B cell (primary cell): ENCODE results near the gene FAM163A. TPM values are rescaled to one million over a fixed set of nuclear protein-coding genes. Genes with fewer than 3 reads are reported as not detected.

ENCODE experiments used
- ATAC-seq: fragments of 200-7000 bp; cut with Tn5 transposase; one replicate; pipeline ENCODE4 v1.10.0; 2021; ENCODE audit warnings: low read depth, mild to moderate bottlenecking, moderate number of reproducible peaks, moderate library complexity
- CTCF ChIA-PET: fragments of 350-600 bp; sonication (Branson Sonifier 250); formaldehyde crosslinking; loops from one replicate; lab custom pipeline; 2021; ENCODE audit warnings: antibody characterized with exemption, inconsistent platforms; lab: Charles Lee
- POLR2A ChIA-PET: fragments of 350-600 bp; sonication (Branson Sonifier 250); formaldehyde crosslinking; loops from one replicate; lab custom pipeline; 2021; ENCODE audit warnings: antibody characterized with exemption; lab: Charles Lee
- DNase-seq: peaks from one replicate; pipeline ENCODE4 v3.0.0; 2013
- H2AFZ ChIP-seq: 2 replicates; pipeline ENCODE4 v1.6.1; 2012; ENCODE audit warnings: mild to moderate bottlenecking, low read depth, low read length; ENCODE audit not compliant: insufficient read depth, poor library complexity, severe bottlenecking
- H3K27ac ChIP-seq, 2 donors: 1 replicate in 1 of 2; 2 replicates in 1 of 2; pipeline ENCODE4 v1.5.1; 2012 to 2013; ENCODE audit warnings: low read length in 2 of 2, mild to moderate bottlenecking in 2 of 2, moderate library complexity in 1 of 2
- H3K27me3 ChIP-seq, 4 experiments: fragments of 200-600 bp in 1 of 4; sonication (generic) in 1 of 4; replicated peaks in 1 of 4; 1 replicate in 2 of 4; 2 replicates in 2 of 4; pipeline versions ENCODE4 v1.6.1 to v1.7.0; 2013 to 2016; ENCODE audit warnings: low read length in 3 of 4, mild to moderate bottlenecking in 2 of 4, mixed read lengths in 1 of 4, moderate library complexity in 1 of 4; ENCODE audit not compliant: insufficient read depth in 4 of 4, control insufficient read depth in 3 of 4; ENCODE audit errors: control extremely low read depth in 1 of 4
- H3K36me3 ChIP-seq, 2 experiments: replicated peaks in 1 of 2; 1 replicate in 1 of 2; 2 replicates in 1 of 2; pipeline versions ENCODE4 v1.6.1 to v1.7.1; 2013; ENCODE audit warnings: low read length in 1 of 2; ENCODE audit not compliant: insufficient read depth in 2 of 2, control insufficient read depth in 1 of 2; ENCODE audit errors: control extremely low read depth in 1 of 2, extremely low read depth in 1 of 2
- H3K4me1 ChIP-seq, 2 donors: fragments of 200-600 bp in 1 of 2; sonication (generic) in 1 of 2; 1 replicate in 1 of 2; 2 replicates in 1 of 2; pipeline versions ENCODE4 v1.5.1 to v1.6.1; 2013 to 2017; ENCODE audit warnings: low read length in 2 of 2; ENCODE audit not compliant: control insufficient read depth in 2 of 2, insufficient read depth in 2 of 2
- H3K4me2 ChIP-seq: replicated peaks from 2 replicates; pipeline ENCODE3; 2012; ENCODE audit warnings: mild to moderate bottlenecking, low read depth, low read length; ENCODE audit not compliant: poor library complexity, severe bottlenecking
- H3K4me3 ChIP-seq, 5 experiments: fragments of 200-600 bp in 1 of 5; sonication (generic) in 1 of 5; 1 replicate in 3 of 5; 2 replicates in 2 of 5; pipeline versions ENCODE4 v1.5.1 to v1.7.0; 2011 to 2016; ENCODE audit warnings: low read length in 4 of 5, mild to moderate bottlenecking in 4 of 5, low read depth in 2 of 5, control low read depth in 1 of 5, moderate library complexity in 1 of 5; ENCODE audit not compliant: insufficient read depth in 1 of 5; ENCODE audit errors: control extremely low read depth in 1 of 5, extremely low read depth in 1 of 5
- H3K79me2 ChIP-seq: fragments of 200-600 bp; sonication (generic); one replicate; pipeline ENCODE4 v1.6.0; 2016; ENCODE audit warnings: low read length; ENCODE audit not compliant: control insufficient read depth, insufficient read depth
- H3K9ac ChIP-seq: fragments of 200-600 bp; sonication (generic); 2 replicates; pipeline ENCODE4 v1.6.1; 2017; ENCODE audit warnings: mild to moderate bottlenecking, low read length, moderate library complexity
- H3K9me3 ChIP-seq, 3 donors: one replicate each; pipeline versions ENCODE4 v1.6.1 to v1.7.1; 2013; ENCODE audit warnings: low read length in 2 of 3; ENCODE audit not compliant: control insufficient read depth in 2 of 3, insufficient read depth in 1 of 3; ENCODE audit errors: control extremely low read depth in 1 of 3
- H4K20me1 ChIP-seq: 2 replicates; pipeline ENCODE4 v1.6.0; 2012; ENCODE audit warnings: mild to moderate bottlenecking, low read length; ENCODE audit not compliant: insufficient read depth, control insufficient read depth, poor library complexity, severe bottlenecking
- H3K27ac Mint-ChIP-seq: one replicate; pipeline ENCODE4 v1.8.0; 2021; ENCODE audit warnings: mixed read lengths
- H3K27me3 Mint-ChIP-seq: one replicate; pipeline ENCODE4 v1.8.0; 2021; ENCODE audit warnings: mixed read lengths
- H3K4me1 Mint-ChIP-seq: one replicate; pipeline ENCODE4 v1.8.0; 2021; ENCODE audit warnings: mixed read lengths
- H3K4me3 Mint-ChIP-seq: one replicate; pipeline ENCODE4 v1.8.0; 2021; ENCODE audit warnings: mixed read lengths
- H3K9me3 Mint-ChIP-seq: one replicate; pipeline ENCODE4 v1.8.0; 2022; ENCODE audit warnings: mixed read lengths; ENCODE audit not compliant: insufficient read depth
- EZH2 ChIP-seq: IDR thresholded peaks from 2 replicates; pipeline ENCODE4 v1.6.1; 2012; ENCODE audit warnings: borderline replicate concordance, low read depth, mild to moderate bottlenecking, moderate library complexity, low read length; ENCODE audit not compliant: insufficient read depth, poor library complexity, severe bottlenecking
- WGBS: methylation state at CpG from one replicate; pipeline ENCODE4 v1.1.5; 2013; ENCODE audit warnings: missing lambda C conversion rate; ENCODE audit not compliant: insufficient coverage; 5-methylcytosine and 5-hydroxymethylcytosine counted together
- intact Hi-C: fragments of 100-400 bp; cut with micrococcal nuclease; formaldehyde crosslinking; loops from one replicate; pipeline ENCODE4 v1.10.0; 2022
- polyA plus RNA-seq: library from polyadenylated mRNA; depleted of rRNA; stranded (reverse); fragments of >200 nt; gene quantifications from 2 replicates; pipeline ENCODE4 v1.2.3, GENCODE V29; 2012
- total RNA-seq, 2 donors: library from RNA; stranded (reverse); fragments of 120-200 nt in 1 of 2; gene quantifications; 1 replicate in 1 of 2; 2 replicates in 1 of 2; pipeline versions ENCODE4 v1.2.3 to v1.2.4, GENCODE V29; 2013 to 2022
- TF ChIP-seq, protein P1 (sequence below): fragments of 200-600 bp; IDR thresholded peaks from one replicate; pipeline ENCODE4 v1.8.0; 2022; ENCODE audit warnings: antibody characterized with exemption, mild to moderate bottlenecking

Gene FAM163A
- total and polyA plus RNA-seq, 2 donors (not counting 1 experiment from before 2014, with no cell fraction given), result not detected

DNA sequence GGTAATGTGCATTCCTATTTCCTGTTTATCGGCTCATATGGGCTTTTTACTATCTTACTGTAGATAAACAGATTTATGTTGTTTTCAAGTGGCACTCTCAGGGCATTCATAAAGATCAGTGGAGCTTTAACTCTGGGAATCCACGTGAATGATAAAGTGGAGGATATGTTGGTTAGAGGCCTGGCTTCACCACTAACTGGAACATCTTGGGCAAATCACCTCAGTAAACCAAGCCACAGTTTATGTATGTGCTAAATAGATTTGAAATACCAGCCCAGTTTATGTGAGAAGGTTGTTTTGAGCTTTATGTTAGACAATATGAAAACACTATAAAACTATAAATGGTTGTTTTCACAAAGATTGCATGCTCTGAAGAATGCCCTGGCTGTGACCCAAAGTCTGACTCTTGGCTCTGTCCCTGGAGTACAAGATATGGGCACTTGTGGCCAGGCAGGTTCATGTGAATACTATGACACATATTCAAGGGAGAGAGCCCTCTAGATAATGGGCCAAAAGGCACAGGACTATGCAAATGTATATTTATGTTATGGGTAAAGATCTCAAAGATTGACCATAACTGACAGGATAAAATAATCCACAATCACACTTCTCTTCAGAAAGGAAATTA, 36.7 kb downstream of the FAM163A start:
- H3K27me3 Mint-ChIP-seq, result peaks cover 23% of the 10 kb centered on the region
- Histone ChIP-seq H4K20me1 (no peaks in the 10 kb centered on the region), H3K36me3 (no peaks in the 10 kb centered on the region), H2AFZ (no peak overlapping the region), H3K9ac (no peak overlapping the region), H3K4me2 (no peak overlapping the region), H3K9me3 (no peaks in the 10 kb centered on the region), H3K4me3 (no peak overlapping the region), H3K79me2 (no peaks in the 10 kb centered on the region), H3K27ac (no peak overlapping the region), H3K27me3 (peaks cover 0 to 6% (median 2%) of the 10 kb centered on the region in 4 experiments), H3K4me1 (no peaks in the 10 kb centered on the region)
- intact Hi-C loops, result no loop called here
- no peak overlapping the region for H3K4me3 Mint-ChIP-seq
- H3K4me1 Mint-ChIP-seq, result no peaks in the 10 kb centered on the region
- ChIA-PET CTCF (interaction anchor here (0.7 kb wide), 1 partner anchor 32 kb away, joined by 3 read pairs; no protein-coding TSS in a partner anchor), POLR2A (no interaction called here)
- WGBS, result no CpG with 5 or more reads among the region's 2 CpGs
- no peak for ATAC-seq
- no peaks in the 10 kb centered on the region for H3K9me3 Mint-ChIP-seq
- H3K27ac Mint-ChIP-seq, result no peak overlapping the region
- TF ChIP-seq, protein P1, sequence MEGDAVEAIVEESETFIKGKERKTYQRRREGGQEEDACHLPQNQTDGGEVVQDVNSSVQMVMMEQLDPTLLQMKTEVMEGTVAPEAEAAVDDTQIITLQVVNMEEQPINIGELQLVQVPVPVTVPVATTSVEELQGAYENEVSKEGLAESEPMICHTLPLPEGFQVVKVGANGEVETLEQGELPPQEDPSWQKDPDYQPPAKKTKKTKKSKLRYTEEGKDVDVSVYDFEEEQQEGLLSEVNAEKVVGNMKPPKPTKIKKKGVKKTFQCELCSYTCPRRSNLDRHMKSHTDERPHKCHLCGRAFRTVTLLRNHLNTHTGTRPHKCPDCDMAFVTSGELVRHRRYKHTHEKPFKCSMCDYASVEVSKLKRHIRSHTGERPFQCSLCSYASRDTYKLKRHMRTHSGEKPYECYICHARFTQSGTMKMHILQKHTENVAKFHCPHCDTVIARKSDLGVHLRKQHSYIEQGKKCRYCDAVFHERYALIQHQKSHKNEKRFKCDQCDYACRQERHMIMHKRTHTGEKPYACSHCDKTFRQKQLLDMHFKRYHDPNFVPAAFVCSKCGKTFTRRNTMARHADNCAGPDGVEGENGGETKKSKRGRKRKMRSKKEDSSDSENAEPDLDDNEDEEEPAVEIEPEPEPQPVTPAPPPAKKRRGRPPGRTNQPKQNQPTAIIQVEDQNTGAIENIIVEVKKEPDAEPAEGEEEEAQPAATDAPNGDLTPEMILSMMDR, result no peak
- TF ChIP-seq EZH2, result no peak
- no peak for DNase-seq

DNA sequence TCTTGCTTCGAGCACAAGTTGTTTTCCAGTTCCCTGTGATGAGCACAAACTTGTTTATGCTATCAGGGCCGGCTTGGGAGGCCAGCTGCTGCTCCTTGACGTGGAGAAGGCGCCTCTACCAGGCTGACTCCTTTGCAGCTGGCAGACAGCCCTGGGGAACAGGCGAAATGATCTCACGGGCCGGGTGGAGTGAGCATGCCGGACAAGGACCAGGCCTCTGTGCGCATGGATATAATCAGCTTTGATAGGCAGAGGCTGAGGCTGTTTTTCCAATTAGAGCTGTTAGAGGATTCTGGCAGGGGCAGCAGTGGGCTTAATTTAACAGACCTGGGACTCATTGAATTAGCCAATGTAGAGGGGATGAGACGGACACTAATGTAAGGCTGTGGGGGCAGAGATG, 38.9 kb downstream of the FAM163A start:
- H3K9me3 Mint-ChIP-seq, result no peaks in the 10 kb centered on the region
- DNase-seq (no peak), ATAC-seq (no peak)
- CTCF ChIA-PET, result interaction anchor here (0.8 kb wide), 1 partner anchor 28 kb away, joined by 4 read pairs; no protein-coding TSS in a partner anchor
- TF ChIP-seq, protein P1, result no peak
- no peak for TF ChIP-seq EZH2
- H3K4me2 ChIP-seq, result no peak overlapping the region
- WGBS, result 90% methylated on average over 10 of the region's 10 CpGs
- no peak overlapping the region for H3K9ac ChIP-seq
- no peak overlapping the region for H2AFZ ChIP-seq
- H3K4me1 Mint-ChIP-seq, result no peaks in the 10 kb centered on the region
- peaks cover 21% of the 10 kb centered on the region for H3K27me3 Mint-ChIP-seq
- no peaks in the 10 kb centered on the region for H3K9me3 ChIP-seq
- no peak overlapping the region for H3K4me3 ChIP-seq
- H4K20me1 ChIP-seq, result no peaks in the 10 kb centered on the region
- H3K36me3 ChIP-seq, result no peaks in the 10 kb centered on the region
- no peak overlapping the region for H3K27ac ChIP-seq
- no peaks in the 10 kb centered on the region for H3K4me1 ChIP-seq
- H3K79me2 ChIP-seq, result no peaks in the 10 kb centered on the region
- POLR2A ChIA-PET, result no interaction called here
- intact Hi-C loops, result no loop called here
- H3K27ac Mint-ChIP-seq, result no peak overlapping the region
- H3K4me3 Mint-ChIP-seq, result no peak overlapping the region
- peaks cover 0 to 3% (median 1%) of the 10 kb centered on the region in 4 experiments for H3K27me3 ChIP-seq
